Measurements from ENCODE around the gene FAM227A. TPM values are rescaled to one million over a fixed set of nuclear protein-coding genes. Genes with fewer than 3 reads are reported as not detected.

The FAM227A gene
- total and polyA plus RNA-seq, 2 of the 13 experiments (the other 11 are each of a cell fraction or from before 2014, with no cell fraction given), result 1.0 to 1.5 TPM

DNA sequence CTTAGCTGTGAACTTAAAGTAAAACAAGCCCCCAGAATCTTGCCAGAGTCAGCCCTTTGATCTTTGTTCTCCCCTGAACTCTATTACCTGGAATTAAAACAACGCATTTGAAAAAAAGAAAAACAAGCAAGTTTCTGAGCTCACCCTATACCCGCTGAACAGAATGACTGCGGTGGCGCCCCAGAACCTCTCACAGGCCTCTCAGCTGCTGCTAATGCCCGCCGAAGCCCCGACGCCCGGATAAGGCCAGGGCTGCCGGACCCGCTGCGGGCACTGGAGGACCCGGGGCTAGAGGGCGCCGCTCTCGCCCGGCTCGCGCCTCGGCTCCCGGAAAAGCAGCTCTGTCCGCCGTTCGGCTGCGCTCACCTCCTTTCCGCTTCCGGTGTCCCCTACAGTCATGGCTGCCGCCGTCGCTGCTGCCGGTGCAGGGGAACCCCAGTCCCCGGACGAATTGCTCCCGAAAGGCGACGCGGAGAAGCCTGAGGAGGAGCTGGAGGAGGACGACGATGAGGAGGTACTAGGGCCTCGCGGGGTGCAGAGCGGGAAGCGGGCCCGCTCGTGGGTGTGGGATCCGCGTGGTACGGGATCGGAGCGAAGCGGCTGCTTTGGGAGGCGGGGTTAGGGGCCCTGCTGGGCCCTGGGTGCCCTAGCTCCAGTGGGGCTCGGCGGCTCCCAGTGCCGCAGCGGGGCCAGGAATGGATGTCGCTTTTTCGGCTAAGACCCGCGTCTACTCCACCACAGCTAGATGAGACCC lies 25.6 kb upstream of the FAM227A start, which contains the start of gene TOMM22 (continued):
- TF ChIP-seq, protein P1, sequence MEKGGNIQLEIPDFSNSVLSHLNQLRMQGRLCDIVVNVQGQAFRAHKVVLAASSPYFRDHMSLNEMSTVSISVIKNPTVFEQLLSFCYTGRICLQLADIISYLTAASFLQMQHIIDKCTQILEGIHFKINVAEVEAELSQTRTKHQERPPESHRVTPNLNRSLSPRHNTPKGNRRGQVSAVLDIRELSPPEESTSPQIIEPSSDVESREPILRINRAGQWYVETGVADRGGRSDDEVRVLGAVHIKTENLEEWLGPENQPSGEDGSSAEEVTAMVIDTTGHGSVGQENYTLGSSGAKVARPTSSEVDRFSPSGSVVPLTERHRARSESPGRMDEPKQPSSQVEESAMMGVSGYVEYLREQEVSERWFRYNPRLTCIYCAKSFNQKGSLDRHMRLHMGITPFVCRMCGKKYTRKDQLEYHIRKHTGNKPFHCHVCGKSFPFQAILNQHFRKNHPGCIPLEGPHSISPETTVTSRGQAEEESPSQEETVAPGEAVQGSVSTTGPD (CRISPR knock-in tag; IDR thresholded peaks at IDR 0.05), result no peak
- TF ChIP-seq, protein P2, sequence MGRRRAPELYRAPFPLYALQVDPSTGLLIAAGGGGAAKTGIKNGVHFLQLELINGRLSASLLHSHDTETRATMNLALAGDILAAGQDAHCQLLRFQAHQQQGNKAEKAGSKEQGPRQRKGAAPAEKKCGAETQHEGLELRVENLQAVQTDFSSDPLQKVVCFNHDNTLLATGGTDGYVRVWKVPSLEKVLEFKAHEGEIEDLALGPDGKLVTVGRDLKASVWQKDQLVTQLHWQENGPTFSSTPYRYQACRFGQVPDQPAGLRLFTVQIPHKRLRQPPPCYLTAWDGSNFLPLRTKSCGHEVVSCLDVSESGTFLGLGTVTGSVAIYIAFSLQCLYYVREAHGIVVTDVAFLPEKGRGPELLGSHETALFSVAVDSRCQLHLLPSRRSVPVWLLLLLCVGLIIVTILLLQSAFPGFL (CRISPR knock-in tag; IDR thresholded peaks at IDR 0.05), result no peak
- TF ChIP-seq RBAK (CRISPR knock-in tag; IDR thresholded peaks at IDR 0.05), result no peak
- peak; percentile 88; the same call in 1 of the 2 replicates for TF ChIP-seq MTF1 (CRISPR knock-in tag; IDR thresholded peaks at IDR 0.05)
- TF ChIP-seq SIN3A (IDR thresholded peaks at IDR 0.05; ENCODE audit: borderline replicate concordance, low read depth, low read length), result 0 out of 2 replicates have a peak, but pooled peaks have one; percentile 81
- TF ChIP-seq ZNF776 (CRISPR knock-in tag; IDR thresholded peaks at IDR 0.05), result 0 out of 2 replicates have a peak, but pooled peaks have one; percentile 84
- TF ChIP-seq ZNF383 (CRISPR knock-in tag; IDR thresholded peaks at IDR 0.05; ENCODE audit: borderline replicate concordance), result 0 out of 2 replicates have a peak, but pooled peaks have one; percentile 56
- TF ChIP-seq ZFY (CRISPR knock-in tag; IDR thresholded peaks at IDR 0.05), result peak; percentile 93
- peak; percentile 96 for TF ChIP-seq XRCC5 (optimal IDR thresholded peaks at IDR 0.05; ENCODE audit: low read length)
- no peak for TF ChIP-seq POLR2AphosphoS2 (IDR thresholded peaks at IDR 0.05; ENCODE audit: low read depth, low read length)
- TF ChIP-seq, protein P3, sequence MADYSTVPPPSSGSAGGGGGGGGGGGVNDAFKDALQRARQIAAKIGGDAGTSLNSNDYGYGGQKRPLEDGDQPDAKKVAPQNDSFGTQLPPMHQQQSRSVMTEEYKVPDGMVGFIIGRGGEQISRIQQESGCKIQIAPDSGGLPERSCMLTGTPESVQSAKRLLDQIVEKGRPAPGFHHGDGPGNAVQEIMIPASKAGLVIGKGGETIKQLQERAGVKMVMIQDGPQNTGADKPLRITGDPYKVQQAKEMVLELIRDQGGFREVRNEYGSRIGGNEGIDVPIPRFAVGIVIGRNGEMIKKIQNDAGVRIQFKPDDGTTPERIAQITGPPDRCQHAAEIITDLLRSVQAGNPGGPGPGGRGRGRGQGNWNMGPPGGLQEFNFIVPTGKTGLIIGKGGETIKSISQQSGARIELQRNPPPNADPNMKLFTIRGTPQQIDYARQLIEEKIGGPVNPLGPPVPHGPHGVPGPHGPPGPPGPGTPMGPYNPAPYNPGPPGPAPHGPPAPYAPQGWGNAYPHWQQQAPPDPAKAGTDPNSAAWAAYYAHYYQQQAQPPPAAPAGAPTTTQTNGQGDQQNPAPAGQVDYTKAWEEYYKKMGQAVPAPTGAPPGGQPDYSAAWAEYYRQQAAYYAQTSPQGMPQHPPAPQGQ (CRISPR knock-in tag; IDR thresholded peaks at IDR 0.05; ENCODE audit: borderline replicate concordance), result no peak
- peak; percentile 73; the same call in 1 of the 2 replicates for TF ChIP-seq ZNF674 (CRISPR knock-in tag; IDR thresholded peaks at IDR 0.05; ENCODE audit: low read depth)
- no peak for TF ChIP-seq PLRG1 (conservative IDR thresholded peaks at IDR 0.05)
- TF ChIP-seq, protein P4, sequence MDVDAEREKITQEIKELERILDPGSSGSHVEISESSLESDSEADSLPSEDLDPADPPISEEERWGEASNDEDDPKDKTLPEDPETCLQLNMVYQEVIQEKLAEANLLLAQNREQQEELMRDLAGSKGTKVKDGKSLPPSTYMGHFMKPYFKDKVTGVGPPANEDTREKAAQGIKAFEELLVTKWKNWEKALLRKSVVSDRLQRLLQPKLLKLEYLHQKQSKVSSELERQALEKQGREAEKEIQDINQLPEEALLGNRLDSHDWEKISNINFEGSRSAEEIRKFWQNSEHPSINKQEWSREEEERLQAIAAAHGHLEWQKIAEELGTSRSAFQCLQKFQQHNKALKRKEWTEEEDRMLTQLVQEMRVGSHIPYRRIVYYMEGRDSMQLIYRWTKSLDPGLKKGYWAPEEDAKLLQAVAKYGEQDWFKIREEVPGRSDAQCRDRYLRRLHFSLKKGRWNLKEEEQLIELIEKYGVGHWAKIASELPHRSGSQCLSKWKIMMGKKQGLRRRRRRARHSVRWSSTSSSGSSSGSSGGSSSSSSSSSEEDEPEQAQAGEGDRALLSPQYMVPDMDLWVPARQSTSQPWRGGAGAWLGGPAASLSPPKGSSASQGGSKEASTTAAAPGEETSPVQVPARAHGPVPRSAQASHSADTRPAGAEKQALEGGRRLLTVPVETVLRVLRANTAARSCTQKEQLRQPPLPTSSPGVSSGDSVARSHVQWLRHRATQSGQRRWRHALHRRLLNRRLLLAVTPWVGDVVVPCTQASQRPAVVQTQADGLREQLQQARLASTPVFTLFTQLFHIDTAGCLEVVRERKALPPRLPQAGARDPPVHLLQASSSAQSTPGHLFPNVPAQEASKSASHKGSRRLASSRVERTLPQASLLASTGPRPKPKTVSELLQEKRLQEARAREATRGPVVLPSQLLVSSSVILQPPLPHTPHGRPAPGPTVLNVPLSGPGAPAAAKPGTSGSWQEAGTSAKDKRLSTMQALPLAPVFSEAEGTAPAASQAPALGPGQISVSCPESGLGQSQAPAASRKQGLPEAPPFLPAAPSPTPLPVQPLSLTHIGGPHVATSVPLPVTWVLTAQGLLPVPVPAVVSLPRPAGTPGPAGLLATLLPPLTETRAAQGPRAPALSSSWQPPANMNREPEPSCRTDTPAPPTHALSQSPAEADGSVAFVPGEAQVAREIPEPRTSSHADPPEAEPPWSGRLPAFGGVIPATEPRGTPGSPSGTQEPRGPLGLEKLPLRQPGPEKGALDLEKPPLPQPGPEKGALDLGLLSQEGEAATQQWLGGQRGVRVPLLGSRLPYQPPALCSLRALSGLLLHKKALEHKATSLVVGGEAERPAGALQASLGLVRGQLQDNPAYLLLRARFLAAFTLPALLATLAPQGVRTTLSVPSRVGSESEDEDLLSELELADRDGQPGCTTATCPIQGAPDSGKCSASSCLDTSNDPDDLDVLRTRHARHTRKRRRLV (CRISPR knock-in tag; IDR thresholded peaks at IDR 0.05), result no peak; the same call in 1 of the 2 replicates
- TF ChIP-seq PTBP1 (IDR thresholded peaks at IDR 0.05; ENCODE audit: low read depth, low read length, poor library complexity, severe bottlenecking), result no peak
- TF ChIP-seq REL (CRISPR knock-in tag; conservative IDR thresholded peaks at IDR 0.05), result peak; percentile 82; the same call in 1 of the 2 replicates
- TF ChIP-seq, protein P5, sequence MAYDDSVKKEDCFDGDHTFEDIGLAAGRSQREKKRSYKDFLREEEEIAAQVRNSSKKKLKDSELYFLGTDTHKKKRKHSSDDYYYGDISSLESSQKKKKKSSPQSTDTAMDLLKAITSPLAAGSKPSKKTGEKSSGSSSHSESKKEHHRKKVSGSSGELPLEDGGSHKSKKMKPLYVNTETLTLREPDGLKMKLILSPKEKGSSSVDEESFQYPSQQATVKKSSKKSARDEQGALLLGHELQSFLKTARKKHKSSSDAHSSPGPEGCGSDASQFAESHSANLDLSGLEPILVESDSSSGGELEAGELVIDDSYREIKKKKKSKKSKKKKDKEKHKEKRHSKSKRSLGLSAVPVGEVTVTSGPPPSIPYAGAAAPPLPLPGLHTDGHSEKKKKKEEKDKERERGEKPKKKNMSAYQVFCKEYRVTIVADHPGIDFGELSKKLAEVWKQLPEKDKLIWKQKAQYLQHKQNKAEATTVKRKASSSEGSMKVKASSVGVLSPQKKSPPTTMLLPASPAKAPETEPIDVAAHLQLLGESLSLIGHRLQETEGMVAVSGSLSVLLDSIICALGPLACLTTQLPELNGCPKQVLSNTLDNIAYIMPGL (CRISPR knock-in tag; IDR thresholded peaks at IDR 0.05; ENCODE audit: borderline replicate concordance in 1 of 2, low read depth in 1 of 2), result peak; percentile 95 to 96

All from HepG2 (cell line).